ENCODE data around the gene SH3PXD2A. TPM values are rescaled to one million over a fixed set of nuclear protein-coding genes. Genes with fewer than 3 reads are reported as not detected.
A peak's percentile ranks its signal among the peaks of the same experiment; 100 is the strongest.

Gene SH3PXD2A
- total RNA-seq, 1 donor = 58.3 TPM

- TF ChIP-seq CTCF (IDR thresholded peaks at IDR 0.05; ENCODE audit: insufficient read depth, low read depth, low read length) = no peak
- no peak for DNase-seq (ENCODE audit: low read depth)
- no peak overlapping the region for H3K4me3 ChIP-seq (ENCODE audit: low read depth, low read length)
These were observed 24.0 kb upstream of the SH3PXD2A start for GRCh38 chr10:103879409-103879808.

- DNase-seq (ENCODE audit: low read depth) = no peak
- H3K4me3 ChIP-seq (ENCODE audit: low read depth, low read length) = no peak overlapping the region
- TF ChIP-seq CTCF (IDR thresholded peaks at IDR 0.05; ENCODE audit: insufficient read depth, low read depth, low read length) = no peak
These were observed 22.5 kb upstream of the SH3PXD2A start for GRCh38 chr10:103877861-103878260.

GRCh38 chr10:103876155-103876554 is 20.8 kb upstream of the SH3PXD2A start:
- TF ChIP-seq CTCF (IDR thresholded peaks at IDR 0.05; ENCODE audit: insufficient read depth, low read depth, low read length) = no peak
- H3K4me3 ChIP-seq (ENCODE audit: low read depth, low read length) = no peak overlapping the region
- no peak for DNase-seq (ENCODE audit: low read depth)

- no peak for DNase-seq (ENCODE audit: low read depth)
- no peak for TF ChIP-seq CTCF (IDR thresholded peaks at IDR 0.05; ENCODE audit: insufficient read depth, low read depth, low read length)
- no peak overlapping the region for H3K4me3 ChIP-seq (ENCODE audit: low read depth, low read length)
These were observed 19.4 kb upstream of the SH3PXD2A start for GRCh38 chr10:103874730-103875129.

- DNase-seq (ENCODE audit: low read depth) = no peak
- H3K4me3 ChIP-seq (ENCODE audit: low read depth, low read length) = no peak overlapping the region
- TF ChIP-seq CTCF (IDR thresholded peaks at IDR 0.05; ENCODE audit: insufficient read depth, low read depth, low read length) = no peak
These were observed 17.0 kb upstream of the SH3PXD2A start for GRCh38 chr10:103872137-103872931.

- TF ChIP-seq CTCF (IDR thresholded peaks at IDR 0.05; ENCODE audit: insufficient read depth, low read depth, low read length) = no peak
- no peak for DNase-seq (ENCODE audit: low read depth)
These were observed 15.6 kb upstream of the SH3PXD2A start for GRCh38 chr10:103871006-103871405.

GRCh38 chr10:103870516-103870915 is 15.1 kb upstream of the SH3PXD2A start:
- peak; percentile 60 for DNase-seq (ENCODE audit: low read depth)
- no peak for TF ChIP-seq CTCF (IDR thresholded peaks at IDR 0.05; ENCODE audit: insufficient read depth, low read depth, low read length)
- no peak overlapping the region for H3K4me3 ChIP-seq (ENCODE audit: low read depth, low read length)

More at GRCh38 chr10:103871006-103871405, 15.6 kb upstream of the SH3PXD2A start:
- H3K4me3 ChIP-seq (ENCODE audit: low read depth, low read length) = no peak overlapping the region

All from fibroblast of villous mesenchyme (primary cell).